ENCODE results near the gene RPL21.

RPL21 gene

GRCh38 chr13:27258637-27259386, 7.5 kb downstream of the RPL21 start:
- DNase-seq (ENCODE audit: low spot score): no peak

- no peak for DNase-seq (ENCODE audit: low spot score)
Observed at GRCh38 chr13:27259831-27260230, 8.5 kb downstream of the RPL21 start.

GRCh38 chr13:27261396-27261795, 10.0 kb downstream of the RPL21 start:
- DNase-seq (ENCODE audit: low spot score): no peak

GRCh38 chr13:27263438-27263837, 12.1 kb downstream of the RPL21 start:
- peak; percentile 97 for DNase-seq (ENCODE audit: low spot score)

- DNase-seq (ENCODE audit: low spot score): peak; percentile 80
Observed at GRCh38 chr13:27264181-27264580, 12.8 kb downstream of the RPL21 start.

GRCh38 chr13:27264648-27265047, 13.3 kb downstream of the RPL21 start:
- DNase-seq (ENCODE audit: low spot score): no peak

- no peak for DNase-seq (ENCODE audit: low spot score)
Observed at GRCh38 chr13:27266917-27267316, 15.6 kb downstream of the RPL21 start.

- DNase-seq (ENCODE audit: low spot score): no peak
Observed at GRCh38 chr13:27267596-27267995, 16.2 kb downstream of the RPL21 start.

- DNase-seq (ENCODE audit: low spot score): no peak
Observed at GRCh38 chr13:27269114-27269665, 17.8 kb downstream of the RPL21 start.

GRCh38 chr13:27270594-27271520, 19.5 kb downstream of the RPL21 start, which contains the start of gene RASL11A:
RASL11A (plus strand) TSS chr13:27270830; CDS start chr13:27270945, 115 bp downstream.
- peak; percentile 87 for DNase-seq (ENCODE audit: low spot score)

GRCh38 chr13:27271570-27272096, 20.3 kb downstream of the RPL21 start:
- DNase-seq (ENCODE audit: low spot score): no peak

GRCh38 chr13:27273658-27274425, 22.5 kb downstream of the RPL21 start:
- no peak for DNase-seq (ENCODE audit: low spot score)

- no peak for DNase-seq (ENCODE audit: low spot score)
Observed at GRCh38 chr13:27274631-27275030, 23.3 kb downstream of the RPL21 start.

GRCh38 chr13:27276188-27276587, 24.8 kb downstream of the RPL21 start:
- DNase-seq (ENCODE audit: low spot score): no peak

GRCh38 chr13:27279506-27279905, 28.1 kb downstream of the RPL21 start:
- no peak for DNase-seq (ENCODE audit: low spot score)

GRCh38 chr13:27280009-27280656, 28.8 kb downstream of the RPL21 start:
- no peak for DNase-seq (ENCODE audit: low spot score)

- no peak for DNase-seq (ENCODE audit: low spot score)
Observed at GRCh38 chr13:27280841-27281240, 29.5 kb downstream of the RPL21 start.

GRCh38 chr13:27281420-27281819, 30.1 kb downstream of the RPL21 start:
- DNase-seq (ENCODE audit: low spot score): no peak

- peak; percentile 19 for DNase-seq (ENCODE audit: low spot score)
Observed at GRCh38 chr13:27283906-27284493, 32.6 kb downstream of the RPL21 start.

- DNase-seq (ENCODE audit: low spot score): no peak
Observed at GRCh38 chr13:27288392-27288791, 37.0 kb downstream of the RPL21 start.

Data from SK-N-DZ (cell line).